CD14-positive monocyte (primary cell): ENCODE data around the gene MYB. TPM values are rescaled to one million over a fixed set of nuclear protein-coding genes. Genes with fewer than 3 reads are reported as not detected.

Experiments
- DNase-seq, 3 donors: peaks; one replicate each; pipeline ENCODE4 v3.0.0-alpha.2; 2011 to 2022
- H2AFZ ChIP-seq: 2 replicates; pipeline ENCODE4 v1.6.0; 2012; ENCODE audit warnings: mild to moderate bottlenecking, low read depth, low read length, inconsistent platforms; ENCODE audit not compliant: insufficient read depth, poor library complexity, severe bottlenecking
- H3K27ac ChIP-seq, 2 donors: 1 replicate in 1 of 2; 2 replicates in 1 of 2; pipeline ENCODE4 v1.5.1; 2012 to 2013; ENCODE audit warnings: low read length in 2 of 2, control low read depth in 1 of 2, inconsistent platforms in 1 of 2, low read depth in 1 of 2, mild to moderate bottlenecking in 1 of 2
- H3K27me3 ChIP-seq, 2 donors: one replicate each; pipeline versions ENCODE4 v1.6.0 to v1.6.1; 2011 to 2013; ENCODE audit warnings: low read length in 2 of 2; ENCODE audit not compliant: control insufficient read depth in 2 of 2, insufficient read depth in 2 of 2
- H3K36me3 ChIP-seq, 2 donors: replicated peaks in 1 of 2; 1 replicate in 1 of 2; 2 replicates in 1 of 2; pipeline versions ENCODE4 v1.5.1 to v1.6.1; 2012 to 2013; ENCODE audit warnings: low read length in 2 of 2, control low read depth in 1 of 2, inconsistent platforms in 1 of 2, mild to moderate bottlenecking in 1 of 2; ENCODE audit not compliant: insufficient read depth in 2 of 2, control insufficient read depth in 1 of 2
- H3K4me1 ChIP-seq, 2 donors: 1 replicate in 1 of 2; 2 replicates in 1 of 2; pipeline versions ENCODE4 v1.5.1 to v1.6.1; 2012 to 2013; ENCODE audit warnings: low read length in 2 of 2, control low read depth in 1 of 2, inconsistent platforms in 1 of 2, mild to moderate bottlenecking in 1 of 2, moderate library complexity in 1 of 2; ENCODE audit not compliant: insufficient read depth in 2 of 2, control insufficient read depth in 1 of 2
- H3K4me2 ChIP-seq: replicated peaks from 2 replicates; pipeline ENCODE3; 2012; ENCODE audit warnings: low read length, moderate library complexity, mild to moderate bottlenecking; ENCODE audit not compliant: poor library complexity, severe bottlenecking; ENCODE audit errors: extremely low read depth
- H3K4me3 ChIP-seq, 3 experiments: fragments of 200-600 bp in 1 of 3; sonication (generic) in 1 of 3; replicated peaks in 1 of 3; 1 replicate in 2 of 3; 2 replicates in 1 of 3; pipeline ENCODE4 v1.5.1; 2011 to 2013; ENCODE audit warnings: low read length in 3 of 3, mild to moderate bottlenecking in 3 of 3, control low read depth in 2 of 3, low read depth in 2 of 3, inconsistent platforms in 1 of 3, moderate library complexity in 1 of 3
- H3K79me2 ChIP-seq: 2 replicates; pipeline ENCODE4 v1.6.0; 2012; ENCODE audit warnings: mild to moderate bottlenecking, control low read depth, inconsistent platforms, low read length, moderate library complexity; ENCODE audit not compliant: insufficient read depth
- H3K9ac ChIP-seq: 2 replicates; pipeline ENCODE4 v1.6.0; 2017; ENCODE audit warnings: low read length, mild to moderate bottlenecking; ENCODE audit not compliant: insufficient read depth, poor library complexity, severe bottlenecking
- H3K9me3 ChIP-seq, 2 donors: replicated peaks in 1 of 2; 1 replicate in 1 of 2; 2 replicates in 1 of 2; pipeline versions ENCODE4 v1.5.1 to v1.6.1; 2012 to 2013; ENCODE audit warnings: low read length in 2 of 2, control low read depth in 1 of 2; ENCODE audit not compliant: control insufficient read depth in 1 of 2, insufficient read depth in 1 of 2
- H4K20me1 ChIP-seq: 2 replicates; pipeline ENCODE4 v1.6.0; 2012; ENCODE audit warnings: mild to moderate bottlenecking, low read length, control low read depth, moderate library complexity; ENCODE audit not compliant: insufficient read depth
- H3K27ac Mint-ChIP-seq, 7 donors: one replicate each; pipeline ENCODE4 v1.8.0; 2020; ENCODE audit warnings: mild to moderate bottlenecking in 7 of 7, mixed read lengths in 7 of 7, moderate library complexity in 6 of 7, inconsistent platforms in 2 of 7
- H3K27me3 Mint-ChIP-seq, 3 donors: one replicate each; pipeline ENCODE4 v1.8.0; 2021 to 2022; ENCODE audit warnings: low read depth in 3 of 3, mild to moderate bottlenecking in 3 of 3, mixed read lengths in 3 of 3, moderate library complexity in 3 of 3, inconsistent platforms in 1 of 3
- H3K36me3 Mint-ChIP-seq, 2 donors: one replicate each; pipeline ENCODE4 v1.8.0; 2020; ENCODE audit warnings: mixed read lengths in 2 of 2, inconsistent platforms in 1 of 2, mild to moderate bottlenecking in 1 of 2
- H3K4me1 Mint-ChIP-seq: one replicate; pipeline ENCODE4 v1.8.0; 2020; ENCODE audit warnings: mild to moderate bottlenecking, mixed read lengths
- H3K4me3 Mint-ChIP-seq, 2 donors: one replicate each; pipeline ENCODE4 v1.8.0; 2020; ENCODE audit warnings: mild to moderate bottlenecking in 2 of 2, mixed read lengths in 2 of 2, moderate library complexity in 1 of 2
- H3K9me3 Mint-ChIP-seq, 7 donors: one replicate each; pipeline ENCODE4 v1.8.0; 2020 to 2022; ENCODE audit warnings: mixed read lengths in 7 of 7, mild to moderate bottlenecking in 6 of 7, moderate library complexity in 6 of 7, inconsistent platforms in 2 of 7
- CTCF ChIP-seq: fragments of 200-600 bp; IDR thresholded peaks from one replicate; pipeline ENCODE4 v1.8.0; 2022; ENCODE audit warnings: antibody characterized with exemption, mild to moderate bottlenecking
- WGBS: methylation state at CpG from one replicate; pipeline ENCODE4 v1.1.5; 2013; ENCODE audit warnings: missing lambda C conversion rate; ENCODE audit not compliant: insufficient coverage; 5-methylcytosine and 5-hydroxymethylcytosine counted together
- intact Hi-C, 2 donors: fragments of 100-400 bp; cut with micrococcal nuclease; formaldehyde crosslinking; loops; one replicate each; pipeline versions ENCODE4 v1.15.0 to v1.15.1; 2023
- polyA plus RNA-seq, 3 donors: library from polyadenylated mRNA; depleted of rRNA in 1 of 3; unstranded in 2 of 3; stranded (reverse) in 1 of 3; fragments of 300-500 nt in 2 of 3; fragments of >200 nt in 1 of 3; fragmentation: Illumina TruSeq in 2 of 3; gene quantifications; 1 replicate in 2 of 3; 2 replicates in 1 of 3; pipeline ENCODE4 v1.2.3, GENCODE V29; 2012 to 2021

Gene MYB
- polyA plus RNA-seq, 3 donors, result 1.5 to 2.2 (median 1.7) TPM

DNA sequence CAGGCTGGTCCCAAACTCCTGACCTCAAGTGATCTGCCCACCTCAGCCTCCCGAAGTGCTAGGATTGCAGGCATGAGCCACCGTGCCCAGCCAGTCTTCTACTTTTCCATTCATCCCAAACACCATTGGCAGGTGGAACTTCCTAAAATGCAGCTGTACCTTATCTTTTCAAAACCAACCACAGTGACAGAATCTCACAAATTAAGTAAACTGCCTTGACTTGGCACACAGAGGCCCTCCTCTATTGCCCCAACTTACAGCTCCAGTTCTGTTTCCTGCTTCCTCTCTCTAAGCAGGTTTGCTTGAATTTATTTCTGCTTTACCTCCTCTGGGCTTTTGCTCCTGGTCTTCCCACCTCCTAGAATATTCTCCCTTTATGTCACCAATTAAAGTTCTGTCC is 7.6 kb downstream of the MYB start:
- Histone ChIP-seq H3K79me2 (peaks cover 95% of the 10 kb centered on the region), H3K4me2 (no peak overlapping the region), H3K27ac (peak overlapping the region; percentile 26 to 43), H3K4me3 (no peak overlapping the region), H3K4me1 (peaks cover 70 to 79% of the 10 kb centered on the region in 2 donors), H3K27me3 (no peaks in the 10 kb centered on the region), H2AFZ (peak overlapping the region; percentile 18), H3K9me3 (no peaks in the 10 kb centered on the region), H3K36me3 (no peaks in the 10 kb centered on the region), H4K20me1 (no peaks in the 10 kb centered on the region), H3K9ac (no peak overlapping the region)
- DNase-seq, result no peak
- peaks cover 0 to 3% (median 0%) of the 10 kb centered on the region in 7 donors for H3K9me3 Mint-ChIP-seq
- peak overlapping the region; percentile 37 to 56 for H3K4me3 Mint-ChIP-seq
- WGBS, result 14% methylated on average over 2 of the region's 2 CpGs
- peak overlapping the region; percentile 52 to 92 (median 83) for H3K27ac Mint-ChIP-seq
- no peaks in the 10 kb centered on the region for H3K27me3 Mint-ChIP-seq
- no peak for TF ChIP-seq CTCF
- intact Hi-C loops, result loop anchor here in 1 of 2 donors (10.0 kb wide), 3 partner anchors 96 to 1076 kb away; partner anchors contain the start of gene HBS1L
- H3K36me3 Mint-ChIP-seq, result peaks cover 0 to under 1% of the 10 kb centered on the region in 2 donors
- H3K4me1 Mint-ChIP-seq, result peaks cover 71% of the 10 kb centered on the region

- peaks cover 95% of the 10 kb centered on the region for H3K79me2 ChIP-seq
- Mint-ChIP-seq H3K27me3 (no peaks in the 10 kb centered on the region), H3K4me1 (peaks cover 74% of the 10 kb centered on the region), H3K36me3 (peaks cover 0 to 2% of the 10 kb centered on the region in 2 donors), H3K4me3 (no peak overlapping the region), H3K27ac (peak overlapping the region in 3 of 7 donors; percentile 33 to 76 (median 42)), H3K9me3 (peaks cover 0 to 3% (median 0%) of the 10 kb centered on the region in 7 donors)
- H3K9ac ChIP-seq, result no peak overlapping the region
- H3K27me3 ChIP-seq, result no peaks in the 10 kb centered on the region
- no peaks in the 10 kb centered on the region for H3K9me3 ChIP-seq
- H3K4me2 ChIP-seq, result no peak overlapping the region
- H3K4me3 ChIP-seq, result no peak overlapping the region
- H3K4me1 ChIP-seq, result peaks cover 71 to 79% of the 10 kb centered on the region in 2 donors
- no peaks in the 10 kb centered on the region for H3K36me3 ChIP-seq
- H3K27ac ChIP-seq, result peak overlapping the region in 1 of 2 donors; percentile 43
- DNase-seq, result no peak
- TF ChIP-seq CTCF, result no peak
- no peak overlapping the region for H2AFZ ChIP-seq
- H4K20me1 ChIP-seq, result no peaks in the 10 kb centered on the region
- intact Hi-C loops, result loop anchor here in 1 of 2 donors (10.0 kb wide), 3 partner anchors 95 to 1075 kb away; partner anchors contain the start of gene HBS1L
- WGBS, result no CpG with 5 or more reads among the region's 1 CpG
Measured at GRCh38 chr6:135189344-135189743, 8.2 kb downstream of the MYB start.
